Myocyte (in vitro differentiated cells): ENCODE measurements around the gene CLCN7. TPM values are rescaled to one million over a fixed set of nuclear protein-coding genes. Genes with fewer than 3 reads are reported as not detected.

Source experiments
- DNase-seq: peaks from one replicate; pipeline ENCODE4 v3.0.0-alpha.2; 2012; ENCODE audit warnings: low read depth
- total RNA-seq: library from RNA; depleted of rRNA; stranded (reverse); fragments of >200 nt; gene quantifications from 2 replicates; pipeline ENCODE4 v1.2.3, GENCODE V29; 2014

The CLCN7 gene
- total RNA-seq, 1 donor from 2014 or later: 70.0 TPM

DNA sequence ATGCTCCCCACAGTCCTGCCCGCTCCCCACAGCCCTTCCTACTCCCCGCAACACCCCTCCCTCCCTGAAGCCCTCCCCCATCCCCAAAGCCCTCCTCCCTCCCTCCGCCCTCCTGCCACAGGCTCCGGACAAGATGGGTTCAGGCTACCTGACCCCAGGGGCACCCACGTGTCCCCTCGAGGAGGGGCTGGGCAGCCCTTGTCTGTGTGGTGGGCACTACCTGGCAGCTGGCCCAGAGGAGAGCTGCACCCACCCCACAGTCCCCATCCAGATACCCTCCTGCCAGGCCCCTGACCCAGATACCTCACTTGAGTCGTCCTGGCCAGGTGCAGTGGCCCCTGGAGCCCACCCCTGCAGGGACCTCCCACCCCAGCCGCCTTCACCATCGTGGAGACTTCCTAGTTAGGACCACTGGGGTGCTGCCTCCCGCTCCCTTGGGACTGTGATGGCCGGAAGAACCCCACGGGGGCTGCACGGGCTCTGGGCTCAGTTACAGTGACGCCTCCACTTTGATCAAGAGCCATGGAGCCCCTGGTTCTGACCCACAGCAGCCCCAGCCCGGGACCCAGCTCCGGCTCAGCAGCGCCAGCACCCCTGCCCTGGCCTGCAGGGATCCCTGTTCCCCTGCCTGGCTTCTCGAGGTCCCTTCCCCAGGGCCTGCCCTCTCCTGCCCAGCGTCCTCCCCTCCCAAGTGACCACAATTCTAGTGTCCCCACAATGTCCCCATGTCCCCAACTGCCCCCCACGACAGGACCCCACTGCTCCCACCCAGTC, 43.1 kb downstream of the CLCN7 start:
- no peak for DNase-seq

DNA sequence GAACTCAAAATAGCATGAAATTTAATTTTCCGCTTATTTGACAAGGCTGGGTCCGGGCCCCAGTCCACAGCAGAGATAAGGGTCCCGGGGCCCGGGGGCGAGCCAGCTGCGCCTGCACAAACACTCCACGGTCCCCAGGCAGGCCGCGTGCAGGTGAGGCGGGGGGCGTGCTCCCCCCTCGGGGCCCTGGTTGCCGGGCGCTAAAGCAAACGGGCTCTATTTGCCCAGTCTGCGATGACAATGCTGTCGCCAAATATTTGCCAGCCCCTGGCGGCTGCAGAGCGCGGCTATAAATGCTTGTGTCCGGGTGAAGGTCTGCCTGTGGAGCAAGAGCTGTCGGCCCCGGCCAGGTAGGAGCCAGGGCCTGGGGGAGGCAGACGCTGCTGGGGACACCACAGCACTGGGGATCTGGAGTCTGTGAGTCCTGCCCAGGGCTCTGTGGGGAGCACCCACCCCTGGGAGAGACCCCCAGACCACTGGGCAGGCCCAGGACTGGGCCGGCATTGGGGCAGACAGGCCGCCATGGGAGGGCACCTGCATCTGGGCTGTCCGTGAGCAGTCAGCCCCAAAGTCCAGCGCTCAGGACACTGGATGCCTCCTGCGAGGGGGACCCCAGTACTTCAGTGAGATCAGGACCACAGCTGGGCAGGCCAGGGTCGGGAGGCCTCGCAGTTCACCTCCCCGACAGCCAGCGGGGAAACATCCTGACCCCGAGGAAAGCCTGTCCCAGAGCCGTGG, 43.9 kb downstream of the CLCN7 start, which contains the start of gene PERCC1:
Gene PERCC1 (plus strand): TSS at position 320 of the 738 bp plus-strand sequence. CDS start 1,516 bp downstream, outside the sequence.
- no peak for DNase-seq

DNA sequence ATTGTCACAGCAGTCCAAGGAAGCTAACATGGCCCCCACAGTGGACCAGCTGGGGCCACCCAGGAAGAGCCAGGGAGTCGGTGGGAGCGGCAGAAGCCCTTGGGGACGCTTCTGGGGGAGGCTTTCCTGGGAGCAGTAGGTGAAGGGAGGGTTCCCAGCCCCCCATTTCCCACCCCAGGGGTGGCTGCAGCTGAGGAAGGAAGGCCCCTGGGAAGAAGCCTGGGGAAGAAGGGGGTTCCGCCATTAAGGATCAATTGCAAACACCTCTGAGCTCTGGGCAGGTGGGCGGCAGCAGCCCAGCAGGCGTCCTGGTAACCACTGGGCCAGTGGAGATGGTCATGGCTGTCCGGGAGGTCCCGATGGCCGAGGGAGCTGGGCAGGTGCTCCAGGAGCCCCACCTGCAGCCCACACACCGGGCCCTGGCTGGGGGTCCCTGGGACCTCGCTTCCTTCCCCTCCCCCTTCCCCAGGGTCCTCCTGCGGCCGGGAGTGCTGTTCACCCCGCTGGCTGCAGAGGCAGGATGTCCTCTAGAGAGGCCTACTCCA, 44.5 kb downstream of the CLCN7 start:
- DNase-seq: no peak

DNA sequence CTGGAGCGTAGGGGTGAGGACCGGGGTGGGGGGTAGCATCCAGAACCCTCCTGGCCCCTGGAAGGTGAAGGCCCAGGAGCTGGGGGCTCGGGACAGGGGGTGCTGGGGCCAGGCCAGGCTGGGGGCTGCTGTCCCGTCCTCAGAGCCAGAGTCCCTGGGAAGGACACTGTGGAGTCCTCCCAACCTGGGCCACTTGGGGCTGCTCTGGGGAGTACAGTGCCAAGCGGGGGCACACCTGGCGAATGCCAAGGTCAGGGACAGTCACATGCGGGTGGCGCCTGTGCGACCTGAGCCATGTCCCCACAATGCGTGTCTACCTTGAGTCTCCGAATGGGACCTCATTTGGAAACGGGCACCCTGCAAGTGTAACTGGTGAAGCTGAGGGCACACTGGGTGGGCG, 45.2 kb downstream of the CLCN7 start:
- DNase-seq: no peak

DNA sequence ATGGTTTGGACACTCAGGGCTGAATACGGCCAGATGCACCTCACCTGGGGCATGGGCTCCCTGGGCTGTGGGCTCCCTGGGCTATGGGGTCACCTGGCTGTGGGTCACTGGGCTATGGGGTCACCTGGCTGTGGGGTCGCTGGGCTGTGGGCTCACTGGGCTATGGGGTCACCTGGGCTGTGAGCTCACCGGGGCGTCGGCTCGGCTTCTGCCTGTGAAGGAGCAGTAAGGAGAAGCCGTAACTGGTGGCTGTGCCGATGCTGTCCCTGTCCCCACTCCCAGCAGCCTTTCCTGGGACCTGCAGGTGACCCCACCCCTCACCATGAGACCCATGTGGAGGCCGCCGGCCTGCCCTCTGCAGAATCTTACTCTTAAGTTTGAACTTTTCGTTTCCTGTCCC, 45.8 kb downstream of the CLCN7 start:
- no peak for DNase-seq

DNA sequence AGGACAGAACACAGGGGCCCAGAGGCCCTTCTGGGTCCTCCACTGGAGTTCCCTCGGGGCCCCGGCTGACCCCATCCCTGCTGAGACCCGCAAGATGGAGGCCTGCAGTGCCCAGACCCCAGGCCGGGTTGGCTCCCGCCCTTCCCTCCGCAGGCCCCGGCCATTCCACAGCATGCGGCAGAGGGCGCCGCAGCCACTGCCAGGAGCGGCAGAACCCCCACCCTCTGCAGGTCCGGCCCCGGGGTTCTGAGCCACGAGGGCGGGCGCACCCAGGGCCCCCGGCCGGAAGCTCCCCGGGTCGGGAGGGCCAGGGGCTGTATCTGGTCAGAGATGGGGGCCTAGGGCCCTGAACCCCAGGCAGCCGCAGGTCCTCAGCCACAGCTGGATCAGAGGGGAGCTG, 46.3 kb downstream of the CLCN7 start:
- DNase-seq: no peak

DNA sequence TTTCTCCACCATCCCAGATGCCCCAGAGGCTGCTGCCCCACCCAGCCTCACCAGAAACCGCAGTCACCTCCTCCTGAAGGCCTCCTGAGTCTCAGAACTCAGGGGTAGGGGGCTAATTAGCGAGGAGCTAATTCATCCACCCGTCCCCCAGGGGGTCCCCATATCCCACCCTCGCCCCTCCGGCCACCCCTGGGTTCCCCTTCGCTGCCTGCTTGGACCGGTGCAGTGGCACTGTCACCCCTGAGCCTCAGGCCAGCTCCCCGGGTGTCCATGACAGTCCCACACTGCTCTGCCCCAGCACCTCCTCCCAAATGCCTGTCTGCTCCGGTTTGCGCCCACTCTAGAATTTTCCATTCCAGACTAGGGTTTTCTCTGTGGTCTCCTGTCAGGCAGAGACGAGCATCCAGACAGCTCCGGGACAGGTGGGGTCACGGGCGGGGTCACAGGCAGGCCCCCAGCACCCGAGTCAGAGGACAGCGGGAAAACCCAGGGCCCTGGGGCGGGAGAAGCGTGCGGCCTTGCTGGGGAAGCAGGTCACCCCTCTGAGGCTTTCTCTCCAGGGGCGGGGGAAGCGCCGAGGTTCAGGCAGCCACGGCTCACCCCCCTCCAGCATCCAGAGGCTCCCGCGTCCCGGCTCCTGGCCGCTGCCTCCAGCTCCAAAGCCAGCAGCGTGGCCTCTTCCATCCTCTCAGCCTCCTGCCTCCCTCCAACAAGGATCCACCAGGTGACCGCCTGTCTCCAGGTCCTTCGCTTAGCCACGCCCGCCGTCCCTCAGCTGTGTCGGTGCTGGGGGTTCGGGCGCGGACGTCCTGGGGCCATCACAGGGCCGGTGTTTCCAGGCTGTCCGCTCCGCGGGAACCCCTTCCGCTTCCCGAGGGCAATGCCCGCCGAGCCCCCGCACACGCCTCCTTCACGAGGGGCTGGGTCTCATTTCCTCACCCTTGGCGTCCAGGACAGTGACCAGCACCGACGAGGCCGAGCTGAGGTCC, 47.1 kb downstream of the CLCN7 start:
- no peak for DNase-seq

DNA sequence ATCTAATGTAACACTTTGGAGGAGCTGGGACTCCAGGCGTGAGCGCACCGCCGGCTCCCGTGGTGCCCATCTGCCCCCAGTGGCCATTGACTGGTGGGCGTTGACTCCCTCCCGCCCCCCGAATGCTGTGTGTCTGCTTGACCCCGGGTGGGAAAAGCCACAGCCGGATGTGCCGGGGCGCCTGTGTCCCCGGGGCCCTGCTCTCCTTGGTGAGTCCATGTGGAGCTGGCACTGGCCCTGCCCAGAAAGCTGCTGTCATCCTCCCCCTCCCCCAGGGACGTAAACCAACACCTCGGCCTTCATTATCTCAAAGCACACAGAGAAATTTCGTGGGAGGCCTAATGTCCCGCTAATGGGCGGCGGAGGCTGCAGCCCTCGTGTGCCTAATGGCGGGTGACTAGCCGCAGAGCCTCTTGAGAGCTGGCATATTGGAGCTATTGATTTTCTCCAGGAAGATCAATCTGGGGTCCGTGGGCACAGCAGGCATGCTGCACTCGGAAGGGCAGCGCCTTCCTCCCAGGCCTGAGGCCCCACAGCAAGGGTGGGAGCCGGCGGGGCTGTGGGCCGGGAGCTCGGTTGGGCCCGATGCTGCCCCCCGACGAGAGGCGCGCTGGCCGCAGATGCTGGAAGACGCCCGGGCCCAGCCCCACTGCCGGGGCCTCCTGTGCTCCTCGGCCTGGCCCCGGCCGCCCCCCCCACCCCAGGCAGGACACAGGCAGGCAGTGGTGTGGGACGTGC, 47.9 kb downstream of the CLCN7 start:
- DNase-seq: no peak

DNA sequence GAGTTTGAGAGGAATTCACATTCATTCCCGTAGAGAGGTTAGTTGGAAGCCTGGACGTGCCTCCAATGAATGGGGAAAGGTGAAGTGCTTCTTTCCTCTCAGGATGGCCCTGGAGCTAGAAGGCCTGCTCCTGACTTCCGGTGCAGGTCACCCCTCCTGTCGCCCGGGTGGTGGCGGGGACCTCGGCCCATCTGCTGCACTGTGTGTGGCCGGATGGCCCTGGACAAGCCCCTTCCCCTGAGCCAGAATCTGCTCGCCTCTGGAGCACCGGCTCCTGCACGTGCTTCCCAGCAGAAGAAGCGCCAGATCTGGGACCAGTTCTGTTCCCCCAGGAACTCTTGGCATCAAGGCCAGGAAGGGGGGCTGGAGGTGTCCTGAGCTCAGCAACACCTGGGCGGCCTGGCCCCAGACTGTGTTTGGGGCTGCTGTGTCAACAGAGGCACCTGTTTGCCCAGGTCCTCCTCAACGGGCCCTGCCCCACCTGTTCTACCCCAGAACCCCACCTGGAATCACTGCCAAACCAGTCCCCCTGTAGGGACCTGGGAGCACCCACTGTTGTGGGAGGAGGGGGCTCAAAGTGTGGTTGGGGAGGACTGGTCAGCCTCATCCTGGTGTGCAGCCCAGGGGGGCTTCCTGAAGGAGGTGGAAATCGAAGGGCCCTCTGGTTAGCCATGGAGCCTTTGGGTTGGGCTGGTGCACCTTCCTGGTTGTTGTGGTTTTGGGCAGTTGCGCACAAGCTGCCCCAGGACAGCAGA, 49.0 kb downstream of the CLCN7 start:
- DNase-seq: no peak

DNA sequence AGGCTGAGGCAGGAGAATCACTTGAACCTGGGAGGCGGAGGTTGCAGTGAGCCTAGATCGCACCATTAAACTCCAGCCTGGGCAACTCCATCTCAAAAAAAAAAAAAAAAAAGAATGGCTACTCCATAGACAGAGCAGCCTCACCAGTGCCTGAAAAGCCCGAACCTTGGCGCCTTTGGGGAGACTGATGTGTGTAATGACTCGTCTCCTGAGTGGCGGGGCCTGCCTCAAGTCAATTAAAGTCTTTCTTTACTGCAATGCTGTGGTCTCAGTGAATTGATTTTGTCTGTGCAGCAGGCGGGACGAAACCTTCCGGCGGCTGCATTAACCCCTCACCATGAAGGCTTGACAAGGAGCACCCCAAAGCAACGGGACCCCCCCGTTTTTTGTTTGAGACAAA, 50.8 kb downstream of the CLCN7 start:
- DNase-seq: no peak

DNA sequence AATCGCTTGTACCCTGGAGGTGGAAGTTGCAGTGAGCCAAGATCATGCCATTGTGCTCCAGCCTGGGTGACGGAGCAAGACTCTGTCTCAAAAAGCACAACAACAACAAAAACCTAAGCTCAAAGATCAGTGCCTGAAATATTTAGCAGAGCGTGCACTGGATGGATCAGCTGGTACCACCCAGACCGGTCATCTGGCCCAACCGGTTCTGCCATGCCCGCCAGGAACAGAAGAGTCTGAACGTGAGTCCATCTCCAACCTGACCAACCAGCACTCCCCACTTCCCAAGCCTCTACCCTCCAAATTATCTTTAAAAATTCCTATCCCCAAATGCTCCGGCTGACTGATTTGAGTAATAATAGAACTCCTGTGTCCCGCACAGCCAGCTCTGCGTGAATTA, 52.8 kb downstream of the CLCN7 start:
- DNase-seq: no peak

DNA sequence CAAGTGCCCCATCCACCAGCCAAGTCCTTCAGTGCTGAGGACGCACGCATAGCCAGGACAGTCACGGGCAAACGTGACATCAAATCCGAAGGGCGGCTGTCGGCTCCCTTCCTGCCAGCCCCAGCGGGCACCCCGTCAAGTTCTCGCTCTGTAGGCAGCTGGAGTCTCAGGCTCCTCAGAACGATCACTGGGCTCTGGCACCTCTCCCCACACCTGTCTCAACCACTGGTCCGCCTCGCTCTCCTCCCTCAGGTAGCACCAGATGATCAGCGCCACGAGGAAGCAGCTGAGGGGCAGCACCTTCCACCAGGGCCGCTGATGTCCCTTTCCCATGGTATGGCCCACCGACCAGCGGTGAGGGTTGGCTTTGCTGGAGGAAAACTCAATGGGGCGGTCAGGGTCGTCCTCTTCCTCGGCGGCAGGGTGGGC, 54.7 kb downstream of the CLCN7 start:
- DNase-seq: peak; percentile 8

DNA sequence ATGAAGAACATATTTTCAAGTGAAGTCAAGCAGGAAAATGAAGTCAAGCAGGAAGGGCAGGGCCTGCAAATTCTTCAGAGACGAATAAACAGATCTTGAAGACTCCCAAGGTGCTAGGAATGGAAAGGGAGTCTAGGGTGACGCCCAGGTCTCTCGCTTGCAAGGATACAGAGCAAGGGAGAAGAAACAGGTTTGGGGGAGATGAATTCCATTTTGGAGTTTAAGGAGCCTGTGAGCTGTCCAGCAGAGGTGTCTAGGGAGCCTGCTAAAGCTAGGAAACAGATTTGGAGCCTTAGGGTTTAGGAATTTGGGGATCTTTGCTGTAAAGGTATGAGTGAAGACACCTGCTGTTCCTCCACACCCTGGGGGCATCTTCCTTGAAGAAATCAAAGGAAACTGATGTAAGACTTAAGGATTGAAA, 58.3 kb downstream of the CLCN7 start:
- no peak for DNase-seq

DNA sequence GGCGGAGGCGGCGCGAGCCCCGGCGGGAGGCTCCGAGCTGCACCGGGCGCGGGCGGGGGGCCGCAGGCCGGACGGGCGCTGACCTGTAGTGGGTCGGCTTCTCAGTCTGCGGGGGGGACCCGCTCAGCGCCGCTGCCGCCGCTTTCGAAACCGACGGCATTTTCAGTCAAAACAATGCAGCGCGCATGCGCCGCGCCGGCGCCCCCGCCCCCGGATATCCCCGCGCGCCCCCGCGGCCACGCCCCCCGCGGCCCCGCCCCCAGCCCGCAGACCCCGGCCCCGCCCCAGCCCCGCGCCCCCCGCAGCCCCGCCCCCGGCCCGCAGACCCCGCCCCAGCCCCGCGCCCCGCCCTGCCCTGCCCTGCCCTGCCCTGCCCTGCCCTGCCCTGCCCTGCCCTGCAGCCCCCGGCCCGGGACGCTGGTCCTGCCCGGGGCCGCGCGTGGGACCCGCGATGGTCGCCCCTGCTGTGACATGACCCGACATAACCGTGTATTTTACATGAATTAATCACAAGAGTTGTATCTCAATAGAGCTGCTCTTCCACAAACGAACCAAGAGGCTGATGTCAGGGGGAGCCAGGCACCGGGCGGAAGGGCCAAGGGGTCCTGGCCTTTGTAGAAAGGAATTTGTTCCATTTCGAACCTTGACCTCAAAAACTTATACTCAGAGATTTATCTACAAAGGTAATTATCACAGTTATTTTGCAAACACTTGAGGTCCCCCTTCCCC, 60.1 kb downstream of the CLCN7 start, which contains the start of gene UNKL:
Gene UNKL (minus strand): TSS at position 173 of the 729 bp plus-strand sequence. CDS start 13 bp downstream, at position 160.
- DNase-seq: peak; percentile 55

DNA sequence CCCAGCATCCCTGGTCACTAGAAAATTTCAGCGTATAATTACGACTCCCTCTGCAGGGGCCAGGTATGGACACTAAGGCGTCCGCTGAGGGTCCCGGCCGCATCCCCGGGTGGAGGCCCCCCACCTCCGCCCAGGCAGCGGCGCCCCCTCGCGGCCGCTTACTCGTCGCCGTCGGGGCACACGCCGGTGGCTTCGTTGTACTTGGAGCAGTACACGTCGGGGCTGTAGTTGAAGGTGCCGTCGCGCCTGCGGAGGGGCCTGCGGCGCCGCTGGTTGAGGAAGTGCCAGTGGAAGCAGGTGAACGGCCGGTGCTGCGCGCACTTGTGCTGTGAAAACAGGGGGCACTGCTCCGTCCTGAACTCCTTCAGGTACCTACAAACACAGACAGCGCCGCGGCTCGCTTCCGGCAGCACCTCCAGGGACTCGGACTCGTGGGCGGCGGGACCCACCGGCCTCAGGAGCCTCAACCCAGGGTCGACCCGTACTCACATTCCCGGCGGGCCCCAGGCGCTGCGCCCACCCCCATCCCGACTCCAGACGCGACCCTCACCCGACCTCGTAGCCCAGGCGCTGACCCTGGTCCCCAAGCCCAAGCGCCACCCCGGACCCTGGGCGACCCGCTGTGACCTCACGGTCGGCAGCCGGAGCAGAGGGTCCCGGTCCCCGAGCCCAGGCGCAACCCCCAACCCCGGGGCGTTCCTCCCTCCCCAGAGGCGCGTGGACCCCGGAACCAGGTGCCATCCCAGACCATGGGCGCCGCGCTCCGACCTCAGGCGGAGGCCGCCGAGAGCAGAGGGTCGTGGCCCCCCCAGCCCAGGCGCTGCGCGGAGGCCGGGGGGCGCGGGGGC, 60.9 kb downstream of the CLCN7 start:
- peak; percentile 47 for DNase-seq

DNA sequence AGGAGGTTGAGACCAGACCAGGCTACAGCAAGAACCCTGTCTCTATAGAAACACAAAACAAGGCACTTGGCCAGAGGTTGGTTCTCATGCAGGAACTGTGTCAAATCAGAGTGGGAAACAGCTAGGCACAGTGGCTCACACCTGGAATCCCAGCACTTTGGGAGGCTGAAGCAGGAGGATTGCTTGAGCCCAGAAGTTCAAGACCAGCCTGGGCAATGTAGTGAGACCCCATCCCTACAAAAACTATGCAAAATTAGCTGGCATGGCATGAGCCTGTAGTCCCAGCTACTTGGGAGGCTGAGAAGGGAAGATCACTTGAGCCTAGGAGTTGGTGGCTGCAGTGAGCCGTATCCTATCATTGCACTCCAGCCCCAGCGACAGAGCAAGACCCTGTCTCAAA, 62.0 kb downstream of the CLCN7 start:
- no peak for DNase-seq

DNA sequence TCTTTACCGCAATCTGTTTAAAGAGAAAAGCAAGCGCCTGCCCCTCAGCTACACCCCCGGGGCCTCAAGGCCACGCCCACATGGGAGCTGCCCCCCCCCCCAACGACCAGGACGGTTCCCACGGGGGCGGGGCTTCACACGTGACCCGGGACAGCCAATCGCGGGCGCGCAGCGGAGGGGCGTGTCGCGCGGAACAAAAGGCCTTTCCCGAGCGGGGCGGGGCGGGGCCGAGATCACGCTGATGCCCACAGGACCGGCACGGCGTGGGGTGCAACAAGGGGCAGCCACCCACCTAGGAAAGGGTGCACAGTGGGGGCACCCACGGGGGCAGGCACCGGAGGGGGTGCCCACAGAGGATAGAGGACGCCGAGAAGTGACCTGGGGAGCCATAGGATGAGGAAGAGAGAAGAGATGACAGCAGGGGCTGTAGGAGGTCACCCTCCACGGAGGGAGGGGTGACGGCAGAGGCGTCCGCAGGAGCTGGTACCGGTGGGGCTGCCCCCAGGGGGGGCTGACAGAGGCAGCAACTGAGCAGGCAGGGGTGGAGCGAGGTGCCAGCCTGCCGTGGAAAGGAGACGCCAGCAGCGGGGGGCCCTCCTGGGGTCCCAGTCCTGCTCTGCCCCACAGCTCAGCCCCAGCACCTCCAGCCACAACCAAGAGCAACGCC, 66.5 kb downstream of the CLCN7 start:
- DNase-seq: peak; percentile 90
